Stimulated activated CD8-positive, alpha-beta memory T cell treated with anti-CD3 and anti-CD28 coated beads, Interleukin-4, amount 100 ng/mL, for 1 hour (primary cell): Measurements from ENCODE around the gene SEMA6D.
"Not testable (repeated sequence)": the region's sequence is repeated elsewhere in the genome, so short reads cannot be mapped to it uniquely, and the experiment has no call there.

Experiments used
- DNase-seq, 2 donors: peaks; one replicate each; pipeline ENCODE4 v3.0.0-alpha.2; 2020; ENCODE audit warnings: low read depth in 2 of 2, low spot score in 1 of 2

Gene SEMA6D

DNA sequence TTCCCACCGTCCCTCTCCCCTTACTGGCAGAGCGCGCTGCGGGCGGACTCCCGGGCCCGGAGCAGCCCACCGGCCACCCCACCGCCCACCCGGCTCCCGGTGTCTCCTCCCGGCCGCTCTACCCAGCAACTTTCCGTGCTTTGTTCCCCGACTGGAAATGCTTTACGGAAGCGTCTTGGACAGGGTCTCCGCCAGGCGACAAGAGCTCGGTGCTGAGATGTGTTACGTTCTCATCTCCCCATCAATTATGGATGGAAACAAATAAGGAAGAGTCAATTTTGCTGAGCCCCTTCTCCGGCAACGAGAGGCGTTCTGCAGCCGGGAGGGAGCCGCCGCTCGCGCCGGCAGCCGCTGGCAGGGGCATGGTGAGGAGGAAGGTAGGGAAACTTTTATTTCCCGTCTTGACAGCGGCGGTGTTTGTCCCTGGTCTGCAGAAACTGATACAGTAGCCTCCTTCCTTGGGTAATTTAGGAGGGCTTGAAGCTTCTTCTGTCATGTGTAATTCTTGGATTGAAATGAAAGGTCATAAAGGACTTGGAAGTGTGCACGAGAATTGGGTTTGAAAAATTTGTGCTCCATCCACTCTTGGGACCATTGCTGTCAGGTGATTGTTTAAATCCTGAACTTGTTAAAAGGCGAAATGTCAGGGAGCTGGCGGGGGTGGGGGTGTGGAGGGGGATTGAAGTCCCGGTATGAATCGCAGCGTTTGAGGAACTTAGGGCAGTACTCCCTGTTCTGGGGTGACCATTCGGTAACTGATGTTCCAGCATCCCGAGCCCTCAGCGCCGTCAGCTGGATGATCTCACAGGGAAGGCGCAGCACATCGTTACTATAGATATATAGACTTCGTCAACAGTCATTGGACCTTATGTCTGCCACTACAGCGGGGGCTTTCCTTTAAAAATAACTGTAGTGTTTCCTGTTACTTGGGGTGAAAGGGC lies 1.5 kb downstream of the SEMA6D start:
- DNase-seq = no peak

- DNase-seq = no peak
These were observed 2.4 kb downstream of the SEMA6D start for GRCh38 chr15:47719730-47720129.

- DNase-seq = no peak
These were observed 3.2 kb downstream of the SEMA6D start for GRCh38 chr15:47720555-47720954.

DNA sequence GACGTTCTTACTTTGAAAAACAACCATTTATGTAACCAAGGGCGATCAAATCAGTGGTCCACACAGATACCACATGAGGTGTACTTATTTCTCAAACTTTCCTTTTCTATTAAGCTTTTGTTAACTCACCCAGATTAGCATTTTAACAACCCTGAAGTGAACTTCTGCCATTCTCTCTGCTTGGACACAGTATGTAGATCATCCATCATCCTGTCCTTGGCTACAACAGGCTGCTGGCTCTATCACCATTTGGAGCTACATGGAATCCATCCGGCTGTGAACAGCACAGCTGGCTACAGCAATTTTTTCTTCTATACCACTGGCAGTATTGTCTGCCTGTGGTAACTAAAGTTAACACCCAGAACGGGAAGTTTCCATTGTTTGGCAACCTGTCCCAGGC lies 4.4 kb downstream of the SEMA6D start:
- no peak for DNase-seq

GRCh38 chr15:47724346-47724745 lies 7.0 kb downstream of the SEMA6D start:
- DNase-seq = no peak

- no peak for DNase-seq
These were observed 7.7 kb downstream of the SEMA6D start for GRCh38 chr15:47725051-47725450.

DNA sequence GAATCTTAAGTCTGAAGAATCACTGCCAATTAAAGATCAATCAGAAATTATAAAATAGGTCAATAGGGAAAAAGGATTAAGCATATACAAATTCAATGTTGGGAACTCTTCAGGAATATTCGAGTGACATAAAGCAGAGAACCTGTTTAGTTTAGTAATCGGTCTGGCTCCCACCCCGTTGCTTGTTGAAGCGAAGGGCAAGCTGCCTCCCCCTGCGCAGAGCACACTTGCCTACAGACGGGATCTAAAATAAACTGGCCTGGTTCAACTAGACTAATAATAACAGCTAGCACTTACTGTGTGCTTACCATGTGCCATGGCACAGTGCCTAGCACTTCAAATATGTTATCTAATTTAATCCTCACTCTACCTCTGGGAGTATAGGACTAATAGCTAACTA lies 8.6 kb downstream of the SEMA6D start:
- no peak for DNase-seq

- no peak for DNase-seq
These were observed 9.1 kb downstream of the SEMA6D start for GRCh38 chr15:47726399-47726823.

- no peak for DNase-seq
These were observed 9.8 kb downstream of the SEMA6D start for GRCh38 chr15:47727137-47727536.

DNA sequence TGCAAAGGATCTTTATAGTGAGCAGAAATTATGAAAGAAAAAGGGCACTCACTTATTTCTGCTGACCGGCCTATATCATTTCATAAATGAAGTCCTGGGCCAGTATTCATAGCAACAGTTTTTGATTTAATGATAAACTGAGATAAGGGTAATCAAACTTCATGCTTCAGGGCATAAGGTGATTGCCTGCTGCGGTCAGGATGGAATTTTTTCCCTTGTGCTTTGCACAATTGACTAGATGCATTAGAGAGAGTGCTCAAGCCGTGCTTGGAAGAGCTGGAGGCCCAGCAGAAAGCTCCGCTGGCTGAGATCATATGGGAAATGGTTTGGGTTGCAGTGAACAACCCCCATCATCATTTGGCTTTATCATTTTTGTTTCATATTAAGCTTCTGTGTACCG lies 10.4 kb downstream of the SEMA6D start:
- no peak for DNase-seq

DNA sequence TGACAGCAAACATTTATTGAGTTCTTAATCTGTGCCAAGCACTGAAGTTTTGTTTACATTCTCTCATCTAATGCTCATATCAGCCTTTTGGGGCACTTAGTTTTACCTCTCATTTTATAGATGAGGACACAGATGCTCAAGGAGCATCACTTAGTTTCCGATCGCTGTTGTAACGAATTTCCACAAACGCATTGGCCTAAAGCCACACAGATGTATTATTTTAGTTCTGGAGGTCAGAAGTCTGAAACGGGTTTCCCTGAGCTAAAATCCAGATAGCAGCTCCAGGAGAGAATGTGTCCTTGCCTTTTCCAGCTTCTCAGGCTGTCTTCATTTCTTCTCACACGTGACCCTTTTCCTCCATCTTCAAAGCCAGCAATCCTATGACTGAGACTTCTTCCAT lies 11.1 kb downstream of the SEMA6D start:
- no peak for DNase-seq

GRCh38 chr15:47728886-47729285 lies 11.6 kb downstream of the SEMA6D start:
- DNase-seq = no peak

DNA sequence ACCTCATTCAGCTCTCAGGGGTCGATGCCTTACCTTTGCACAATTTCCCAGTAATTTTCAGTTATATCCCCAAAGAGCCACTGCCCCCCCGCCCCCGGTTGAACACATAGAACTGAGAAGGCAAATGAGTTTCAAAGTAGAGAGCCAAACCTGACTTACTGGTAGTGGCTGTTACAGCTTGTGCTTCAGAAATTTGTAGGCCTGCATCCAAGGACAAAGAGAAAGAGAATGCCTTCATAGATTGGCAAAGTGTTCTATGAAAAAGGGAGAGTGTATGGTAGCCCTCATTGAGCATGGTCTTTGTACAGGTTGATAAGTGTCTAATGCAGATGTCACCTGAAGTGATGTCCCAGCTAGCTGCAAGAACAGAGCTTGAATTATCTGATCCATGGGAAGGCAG lies 13.9 kb downstream of the SEMA6D start:
- no peak for DNase-seq

GRCh38 chr15:47732248-47732647 lies 14.9 kb downstream of the SEMA6D start:
- no peak for DNase-seq

DNA sequence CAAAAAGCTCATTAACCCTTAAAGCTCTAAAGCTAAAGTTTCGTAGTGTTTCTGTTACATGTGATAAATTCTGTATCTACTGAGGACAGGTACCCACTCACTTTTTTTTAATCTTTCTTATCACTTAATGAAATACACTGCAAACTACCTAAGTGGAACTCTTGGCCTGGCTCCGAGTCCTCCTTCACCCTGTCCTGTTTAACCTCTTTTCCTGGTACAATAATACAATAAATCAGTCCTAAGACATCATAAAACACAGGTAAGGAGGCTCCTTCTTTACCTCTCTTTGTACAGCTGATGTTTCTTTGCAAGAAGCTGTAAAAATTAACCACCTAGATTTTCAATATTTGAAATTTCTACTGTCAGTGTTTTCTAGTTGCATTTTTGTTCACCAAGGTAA lies 15.8 kb downstream of the SEMA6D start:
- DNase-seq = no peak

DNA sequence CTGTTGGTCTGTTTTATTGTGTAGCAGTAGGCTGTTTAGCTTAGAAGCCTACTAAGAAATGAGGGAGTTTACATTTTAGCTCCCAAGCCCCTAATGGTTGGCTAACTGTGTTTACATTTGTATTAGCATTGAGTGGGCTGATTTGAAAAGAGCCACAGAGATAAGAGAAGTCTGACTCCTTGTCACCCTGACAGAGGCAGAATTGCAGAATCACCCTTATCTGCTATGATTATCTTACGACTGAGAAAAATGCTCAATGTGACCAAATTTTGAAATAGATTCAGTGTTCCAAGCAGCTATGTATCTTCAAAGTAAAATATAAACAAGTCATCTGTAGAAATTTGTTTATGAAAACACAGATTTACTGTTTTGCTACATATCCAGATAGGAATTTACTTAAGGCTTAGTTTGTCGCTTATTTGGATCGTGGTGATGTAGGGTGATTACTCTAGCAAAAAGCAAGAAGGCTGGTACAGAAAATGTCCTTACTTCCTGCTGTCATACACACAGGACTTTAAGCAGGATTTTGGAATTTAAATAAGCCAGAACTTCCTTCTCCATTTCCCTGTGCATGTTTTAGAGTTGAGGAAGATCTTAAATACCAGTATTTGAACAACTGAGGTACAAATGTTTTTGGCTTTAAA lies 19.0 kb downstream of the SEMA6D start:
- no peak for DNase-seq

GRCh38 chr15:47737477-47737876 lies 20.2 kb downstream of the SEMA6D start:
- no peak for DNase-seq

DNA sequence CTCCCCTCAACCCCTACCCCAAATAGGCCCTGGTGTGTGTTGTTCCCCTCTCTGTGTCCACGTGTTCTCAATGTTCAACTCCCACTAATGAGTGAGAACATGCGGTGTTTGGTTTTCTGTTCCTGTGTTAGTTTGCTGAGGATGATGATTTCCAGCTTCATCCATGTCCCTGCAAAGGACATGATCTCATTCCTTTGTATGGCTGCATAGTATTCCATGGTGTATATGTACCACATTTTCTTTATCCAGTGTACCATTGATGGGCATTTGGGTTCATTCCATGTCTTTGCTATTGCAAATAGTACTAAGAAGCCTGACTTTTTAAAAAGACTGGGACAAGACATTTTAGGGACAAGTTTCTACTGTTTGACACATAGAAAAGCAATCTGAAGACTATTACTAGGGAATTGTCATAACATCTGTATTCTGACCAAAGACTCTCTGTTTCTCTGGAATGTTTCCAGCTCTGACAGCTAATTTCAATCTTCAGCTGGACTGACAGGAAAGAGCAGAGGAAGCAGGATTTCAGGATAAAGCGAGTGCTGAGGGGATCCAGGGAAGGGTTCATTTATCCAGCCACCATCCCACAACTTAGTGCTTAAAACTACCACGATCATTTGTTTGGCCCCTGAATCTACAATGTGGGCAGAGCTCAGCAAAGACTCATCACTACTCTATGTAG lies 21.0 kb downstream of the SEMA6D start:
- not testable (repeated sequence) for DNase-seq

GRCh38 chr15:47741082-47741481 lies 23.8 kb downstream of the SEMA6D start:
- DNase-seq = no peak

DNA sequence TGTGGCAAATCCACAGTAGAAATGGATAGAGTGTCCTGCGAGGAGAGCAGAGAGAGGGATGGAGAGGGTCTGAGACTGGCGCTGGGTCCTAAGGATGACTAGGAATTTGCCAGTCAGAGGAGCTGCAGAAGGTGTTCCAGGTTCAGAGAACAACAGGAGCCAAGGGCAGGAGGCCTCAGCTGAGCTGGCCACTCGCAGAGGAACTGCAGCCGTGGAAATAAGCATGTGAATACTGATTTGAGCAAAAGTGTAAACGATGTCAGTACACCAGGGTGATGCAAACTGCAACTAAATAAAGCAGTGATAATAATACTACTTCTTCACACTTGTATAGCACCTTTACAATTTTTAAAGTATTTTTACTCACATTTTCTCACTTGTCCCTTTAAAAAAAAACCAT lies 24.6 kb downstream of the SEMA6D start:
- DNase-seq = no peak

DNA sequence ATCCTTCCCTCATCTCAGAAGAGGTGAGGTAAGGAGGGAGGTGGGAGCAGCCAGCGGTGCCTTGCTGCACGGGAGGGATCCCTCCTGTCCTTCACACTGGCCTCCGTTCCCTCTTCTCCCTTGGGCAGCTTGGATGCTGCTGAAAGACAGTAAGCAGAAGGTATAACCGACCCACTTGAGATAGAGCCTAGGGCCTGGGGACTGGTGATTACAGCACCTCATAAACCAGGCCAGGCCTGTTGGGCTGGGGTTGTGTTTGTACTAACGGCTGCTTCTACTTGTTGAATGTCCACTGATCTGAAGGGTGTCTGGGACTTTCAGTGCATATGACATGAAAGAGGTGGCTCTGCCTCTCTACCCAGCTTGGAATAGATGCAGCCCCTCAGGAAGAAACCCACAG lies 25.0 kb downstream of the SEMA6D start:
- DNase-seq = no peak

- no peak for DNase-seq
These were observed 25.4 kb downstream of the SEMA6D start for GRCh38 chr15:47742742-47743141.
